Right lobe of liver (tissue), 6 donors: ENCODE data around the gene FYB1. TPM values are rescaled to one million over a fixed set of nuclear protein-coding genes. Genes with fewer than 3 reads are reported as not detected.
"Not testable (repeated sequence)": the region's sequence is repeated elsewhere in the genome, so short reads cannot be mapped to it uniquely, and the experiment has no call there.

Source experiments
- ATAC-seq, 4 donors: fragments of 200-7000 bp; cut with Tn5 transposase; one replicate each; pipeline ENCODE4 v1.9.1; 2020; ENCODE audit warnings: mild to moderate bottlenecking in 4 of 4, moderate library complexity in 4 of 4
- DNase-seq, 3 donors: peaks; one replicate each; pipeline ENCODE4 v3.0.0-alpha.2; 2020
- H3K27ac ChIP-seq, 3 donors: fragments of 200-600 bp; one replicate each; pipeline ENCODE4 v1.8.0; 2022
- H3K27me3 ChIP-seq, 2 donors: fragments of 200-600 bp; one replicate each; pipeline ENCODE4 v1.8.0; 2022
- H3K36me3 ChIP-seq, 4 donors: fragments of 200-600 bp; sonication (generic) in 1 of 4; one replicate each; pipeline versions ENCODE4 v1.5.1 to v1.8.0; 2017 to 2022; ENCODE audit warnings: control low read depth in 1 of 4
- H3K4me1 ChIP-seq, 4 donors: fragments of 200-600 bp; sonication (generic) in 1 of 4; one replicate each; pipeline versions ENCODE4 v1.5.1 to v1.8.0; 2017 to 2022; ENCODE audit warnings: control low read depth in 1 of 4
- H3K4me3 ChIP-seq, 3 donors: fragments of 200-600 bp; one replicate each; pipeline ENCODE4 v1.8.0; 2022
- H3K9me3 ChIP-seq, 4 donors: fragments of 200-600 bp; sonication (generic) in 1 of 4; one replicate each; pipeline versions ENCODE4 v1.5.1 to v1.8.0; 2017 to 2022; ENCODE audit warnings: control low read depth in 1 of 4
- CTCF ChIP-seq, 4 donors: fragments of 200-600 bp in 3 of 4; fragments of 450-650 bp in 1 of 4; IDR thresholded peaks; one replicate each; pipeline versions ENCODE4 v1.5.1 to v1.8.0; 2016 to 2022; ENCODE audit warnings: antibody characterized with exemption in 4 of 4, mild to moderate bottlenecking in 2 of 4
- POLR2A ChIP-seq: fragments of 450-650 bp; IDR thresholded peaks from one replicate; pipeline ENCODE4 v1.6.1; 2017; ENCODE audit warnings: antibody characterized with exemption, mild to moderate bottlenecking
- WGBS: methylation state at CpG from one replicate; pipeline ENCODE4 v1.1.6; 2018; ENCODE audit warnings: low coverage, low lambda C conversion rate; ENCODE audit not compliant: insufficient coverage; ENCODE audit errors: missing lambda C conversion rate; 5-methylcytosine and 5-hydroxymethylcytosine counted together
- intact Hi-C, 2 donors: fragments of 100-400 bp; cut with DNase I; formaldehyde crosslinking; loops; one replicate each; pipeline versions ENCODE4 v1.11.2 to v1.14.1; 2022
- total RNA-seq, 6 experiments: library from RNA; depleted of rRNA in 2 of 6; stranded (reverse); fragments of >200 nt in 2 of 6; fragmentation: NEBNext Ultra II Directional in 3 of 6; extraction: Animal tissue kit (Norgen Biotek cat#: 25700) in 3 of 6; gene quantifications; one replicate each; pipeline versions ENCODE4 v1.1.0 to v1.2.4, GENCODE V29; 2016 to 2023
- donor health status: DM: no; HTN: yes; CAD: no.
- donor health status: DM: no; HTN: no; CAD: no.
- donor health status: DM: no; HTN: no; CAD: no.
- donor health status: DM: no; HTN: yes; CAD: no.
- donor health status: DM: no; HTN: yes; CAD: no.

The FYB1 gene
- total RNA-seq, 6 experiments from 2014 or later = 3.7 to 15.3 (median 9.1) TPM

GRCh38 chr5:39240750-39241149 is 21.4 kb upstream of the FYB1 start:
- WGBS = 77% methylated on average over 1 of the region's 1 CpG
- H3K36me3 ChIP-seq = no peaks in the 10 kb centered on the region
- TF ChIP-seq POLR2A (no peak), CTCF (IDR thresholded peaks at IDR 0.05) (no peak)
- no peak for DNase-seq
- ATAC-seq = no peak
- intact Hi-C loops = no loop called here
- H3K9me3 ChIP-seq = peaks cover 0 to 3% (median 0%) of the 10 kb centered on the region in 4 donors
- no peak overlapping the region for H3K27ac ChIP-seq
- H3K27me3 ChIP-seq = no peaks in the 10 kb centered on the region
- H3K4me1 ChIP-seq = no peaks in the 10 kb centered on the region
- no peak overlapping the region for H3K4me3 ChIP-seq

- no peak overlapping the region for H3K4me3 ChIP-seq
- no peaks in the 10 kb centered on the region for H3K36me3 ChIP-seq
- TF ChIP-seq POLR2A (no peak), CTCF (IDR thresholded peaks at IDR 0.05) (no peak)
- ATAC-seq (no peak), DNase-seq (no peak)
- intact Hi-C loops = no loop called here
- H3K27ac ChIP-seq = no peak overlapping the region
- H3K27me3 ChIP-seq = no peaks in the 10 kb centered on the region
- peaks cover 0 to 3% (median 0%) of the 10 kb centered on the region in 4 donors for H3K9me3 ChIP-seq
- no peaks in the 10 kb centered on the region for H3K4me1 ChIP-seq
- WGBS = 51% methylated on average over 3 of the region's 3 CpGs
Observed at GRCh38 chr5:39238366-39239105, 19.2 kb upstream of the FYB1 start.

GRCh38 chr5:39236718-39237117 is 17.4 kb upstream of the FYB1 start:
- ATAC-seq (no peak), DNase-seq (no peak)
- Histone ChIP-seq H3K4me1 (no peaks in the 10 kb centered on the region), H3K9me3 (peaks cover 0 to 3% (median 0%) of the 10 kb centered on the region in 4 donors), H3K27me3 (no peaks in the 10 kb centered on the region), H3K36me3 (no peaks in the 10 kb centered on the region), H3K4me3 (no peak overlapping the region), H3K27ac (no peak overlapping the region)
- TF ChIP-seq POLR2A (no peak), CTCF (IDR thresholded peaks at IDR 0.05) (no peak)
- 93% methylated on average over 1 of the region's 1 CpG for WGBS
- intact Hi-C loops = no loop called here

- TF ChIP-seq CTCF (IDR thresholded peaks at IDR 0.05) (no peak), POLR2A (no peak)
- Histone ChIP-seq H3K36me3 (no peaks in the 10 kb centered on the region), H3K27ac (no peak overlapping the region), H3K9me3 (peaks cover 0 to 3% (median 0%) of the 10 kb centered on the region in 4 donors), H3K4me1 (no peaks in the 10 kb centered on the region), H3K4me3 (no peak overlapping the region), H3K27me3 (no peaks in the 10 kb centered on the region)
- no peak for ATAC-seq
- no peak for DNase-seq
- intact Hi-C loops = no loop called here
- WGBS = 59% methylated on average over 3 of the region's 3 CpGs
Observed at GRCh38 chr5:39235648-39236047, 16.3 kb upstream of the FYB1 start.

- intact Hi-C loops = not testable (repeated sequence)
Observed at GRCh38 chr5:39234494-39234893, 15.1 kb upstream of the FYB1 start.

More at GRCh38 chr5:39234494-39234893, 15.1 kb upstream of the FYB1 start:
- not testable (repeated sequence) for H3K4me1 ChIP-seq, H3K27ac ChIP-seq, ATAC-seq, H3K27me3 ChIP-seq, DNase-seq, H3K4me3 ChIP-seq, H3K36me3 ChIP-seq, H3K9me3 ChIP-seq
- 67% methylated on average over 1 of the region's 1 CpG for WGBS
